AG04449 (cell line): ENCODE data around the gene CPA1.
"Not testable (repeated sequence)": the region's sequence is repeated elsewhere in the genome, so short reads cannot be mapped to it uniquely, and the experiment has no call there.

Experiments
- CTCF ChIA-PET: fragments of 350-600 bp; formaldehyde crosslinking; extraction: SDS; loops from one replicate; lab custom pipeline; 2021; ENCODE audit warnings: antibody characterized with exemption; lab: Yijun Ruan, JAX
- POLR2A ChIA-PET: fragments of 400-600, 350-600 bp; formaldehyde crosslinking; extraction: SDS; loops from one replicate; lab custom pipeline; 2020; ENCODE audit warnings: antibody characterized with exemption, inconsistent platforms; lab: Yijun Ruan, JAX
- DNase-seq: peaks from one replicate; pipeline ENCODE4 v3.0.0-alpha.2; 2010; ENCODE audit warnings: low read depth, low spot score
- H3K4me3 ChIP-seq: 2 replicates; pipeline ENCODE4 v1.5.1; 2011; ENCODE audit warnings: low read depth, mild to moderate bottlenecking, control low read depth, low read length
- CTCF ChIP-seq: IDR thresholded peaks from one replicate; pipeline ENCODE4 v1.5.1; 2011; ENCODE audit warnings: mild to moderate bottlenecking, moderate library complexity, low read length, control low read depth, inconsistent platforms; ENCODE audit not compliant: insufficient read depth; ENCODE audit errors: missing control alignments

CPA1 gene

GRCh38 chr7:130374507-130374906 lies 5.8 kb upstream of the CPA1 start:
- no peak for DNase-seq
- ChIA-PET CTCF (no interaction called here), POLR2A (interaction anchor here (0.9 kb wide), 1 partner anchor 13 kb away, joined by 3 read pairs; no protein-coding TSS in a partner anchor)
- H3K4me3 ChIP-seq: no peak overlapping the region
- TF ChIP-seq CTCF: no peak

GRCh38 chr7:130376461-130376860 lies 3.8 kb upstream of the CPA1 start:
- POLR2A ChIA-PET, H3K4me3 ChIP-seq, DNase-seq: not testable (repeated sequence)
- CTCF ChIA-PET: interaction anchor here (1.7 kb wide), 1 partner anchor 20 kb away, joined by 4 read pairs; no protein-coding TSS in a partner anchor

- POLR2A ChIA-PET: no interaction called here
- CTCF ChIA-PET: interaction anchor here (1.7 kb wide), 1 partner anchor 21 kb away, joined by 4 read pairs; no protein-coding TSS in a partner anchor
- no peak for TF ChIP-seq CTCF
- H3K4me3 ChIP-seq: no peak overlapping the region
- no peak for DNase-seq
Observed at GRCh38 chr7:130377178-130377577, 3.1 kb upstream of the CPA1 start.

- H3K4me3 ChIP-seq: no peak overlapping the region
- ChIA-PET POLR2A (no interaction called here), CTCF (no interaction called here)
- no peak for TF ChIP-seq CTCF
- DNase-seq: no peak
Observed at GRCh38 chr7:130379019-130379418, 1.3 kb upstream of the CPA1 start.

- ChIA-PET POLR2A (no interaction called here), CTCF (no interaction called here)
- DNase-seq: no peak
- no peak overlapping the region for H3K4me3 ChIP-seq
- no peak for TF ChIP-seq CTCF
Observed at GRCh38 chr7:130379532-130379920, 768 bp upstream of the CPA1 start.

- CTCF ChIA-PET: interaction anchor here (0.6 kb wide), 1 partner anchor 11 kb away, joined by 3 read pairs; no protein-coding TSS in a partner anchor
- H3K4me3 ChIP-seq: no peak overlapping the region
- no peak for TF ChIP-seq CTCF
- DNase-seq: no peak
- POLR2A ChIA-PET: interaction anchor here (1.1 kb wide), 1 partner anchor 24 kb away, joined by 3 read pairs; no protein-coding TSS in a partner anchor
Observed at GRCh38 chr7:130380861-130381455, 664 bp downstream of the CPA1 start.
